ENCODE measurements around the gene EIF4H.
A peak's percentile ranks its signal among the peaks of the same experiment; 100 is the strongest.
"Not testable (repeated sequence)": the region's sequence is repeated elsewhere in the genome, so short reads cannot be mapped to it uniquely, and the experiment has no call there.

Gene EIF4H

GRCh38 chr7:74207586-74207985 is 33.4 kb downstream of the EIF4H start:
- TF ChIP-seq SPI1 (IDR thresholded peaks at IDR 0.05; ENCODE audit: borderline replicate concordance, low read depth) = no peak
- no peak for TF ChIP-seq REST (IDR thresholded peaks at IDR 0.05; ENCODE audit: insufficient replicate concordance, low read depth)
- no peak for TF ChIP-seq POLR2AphosphoS5 (IDR thresholded peaks at IDR 0.05; ENCODE audit: low read depth)
- TF ChIP-seq GABPA (IDR thresholded peaks at IDR 0.05; ENCODE audit: low read depth) = no peak
- TF ChIP-seq CTCF (IDR thresholded peaks at IDR 0.05; ENCODE audit: insufficient read depth, low read length) = no peak

GRCh38 chr7:74208241-74208640 is 34.1 kb downstream of the EIF4H start:
- not testable (repeated sequence) for H3K4me3 ChIP-seq (replicated peaks; ENCODE audit: insufficient read depth, low read length); H3K27ac ChIP-seq (replicated peaks); DNase-seq (ENCODE audit: low read depth in 1 of 2, low spot score in 1 of 2); H3K27me3 ChIP-seq (ENCODE audit: insufficient read depth, poor library complexity, severe bottlenecking)

More at GRCh38 chr7:74207586-74207985, 33.4 kb downstream of the EIF4H start:
- H3K4me3 ChIP-seq (replicated peaks; ENCODE audit: insufficient read depth, low read length) = no peak overlapping the region
- no peaks in the 10 kb centered on the region for H3K27me3 ChIP-seq (ENCODE audit: insufficient read depth, poor library complexity, severe bottlenecking)
- DNase-seq (ENCODE audit: low read depth in 1 of 2, low spot score in 1 of 2) = no peak
- no peak overlapping the region for H3K27ac ChIP-seq (replicated peaks)

GRCh38 chr7:74212661-74213060 is 38.5 kb downstream of the EIF4H start:
- H3K27me3 ChIP-seq (ENCODE audit: insufficient read depth, poor library complexity, severe bottlenecking) = no peaks in the 10 kb centered on the region
- TF ChIP-seq POLR2AphosphoS5 (IDR thresholded peaks at IDR 0.05; ENCODE audit: low read depth) (peak; percentile 64), GABPA (IDR thresholded peaks at IDR 0.05; ENCODE audit: low read depth) (no peak)
- peak overlapping the region; percentile 95 for H3K27ac ChIP-seq (replicated peaks)
- no peak for DNase-seq (ENCODE audit: low read depth in 1 of 2, low spot score in 1 of 2)
- peak overlapping the region; percentile 96 for H3K4me3 ChIP-seq (replicated peaks; ENCODE audit: insufficient read depth, low read length)

- TF ChIP-seq GABPA (IDR thresholded peaks at IDR 0.05; ENCODE audit: low read depth) (no peak), SPI1 (IDR thresholded peaks at IDR 0.05; ENCODE audit: borderline replicate concordance, low read depth) (no peak), CTCF (IDR thresholded peaks at IDR 0.05; ENCODE audit: insufficient read depth, low read length) (no peak), REST (IDR thresholded peaks at IDR 0.05; ENCODE audit: insufficient replicate concordance, low read depth) (no peak), POLR2AphosphoS5 (IDR thresholded peaks at IDR 0.05; ENCODE audit: low read depth) (no peak; the same call in 1 of the 2 replicates)
- peak overlapping the region; percentile 91 for H3K27ac ChIP-seq (replicated peaks)
- H3K4me3 ChIP-seq (replicated peaks; ENCODE audit: insufficient read depth, low read length) = no peak overlapping the region
- no peaks in the 10 kb centered on the region for H3K27me3 ChIP-seq (ENCODE audit: insufficient read depth, poor library complexity, severe bottlenecking)
- DNase-seq (ENCODE audit: low read depth in 1 of 2, low spot score in 1 of 2) = no peak
Observed at GRCh38 chr7:74214816-74215630, 40.9 kb downstream of the EIF4H start.

- no peak; the same call in 1 of the 2 replicates for TF ChIP-seq POLR2AphosphoS5 (IDR thresholded peaks at IDR 0.05; ENCODE audit: low read depth)
- TF ChIP-seq SPI1 (IDR thresholded peaks at IDR 0.05; ENCODE audit: borderline replicate concordance, low read depth) = no peak
- no peak for TF ChIP-seq GABPA (IDR thresholded peaks at IDR 0.05; ENCODE audit: low read depth)
- no peak for TF ChIP-seq REST (IDR thresholded peaks at IDR 0.05; ENCODE audit: insufficient replicate concordance, low read depth)
- no peak for TF ChIP-seq CTCF (IDR thresholded peaks at IDR 0.05; ENCODE audit: insufficient read depth, low read length)
- H3K27me3 ChIP-seq (ENCODE audit: insufficient read depth, poor library complexity, severe bottlenecking) = no peaks in the 10 kb centered on the region
- peak overlapping the region; percentile 91 for H3K27ac ChIP-seq (replicated peaks)
- no peak overlapping the region for H3K4me3 ChIP-seq (replicated peaks; ENCODE audit: insufficient read depth, low read length)
- no peak for DNase-seq (ENCODE audit: low read depth in 1 of 2, low spot score in 1 of 2)
Observed at GRCh38 chr7:74215921-74216320, 41.8 kb downstream of the EIF4H start.

Data from HL-60 (cell line).